NCI-H1436 (cell line): Measurements from ENCODE around the gene MAZ.
"Not testable (repeated sequence)": the region's sequence is repeated elsewhere in the genome, so short reads cannot be mapped to it uniquely, and the experiment has no call there.

ENCODE experiments used
- DNase-seq: peaks from one replicate; lab custom pipeline; 2025; lab: John Stamatoyannopoulos, UW

Gene MAZ

GRCh38 chr16:29825145-29826044 is 19.1 kb downstream of the MAZ start:
- DNase-seq = no peak

GRCh38 chr16:29826342-29826695 is 20.0 kb downstream of the MAZ start:
- DNase-seq = no peak

DNA sequence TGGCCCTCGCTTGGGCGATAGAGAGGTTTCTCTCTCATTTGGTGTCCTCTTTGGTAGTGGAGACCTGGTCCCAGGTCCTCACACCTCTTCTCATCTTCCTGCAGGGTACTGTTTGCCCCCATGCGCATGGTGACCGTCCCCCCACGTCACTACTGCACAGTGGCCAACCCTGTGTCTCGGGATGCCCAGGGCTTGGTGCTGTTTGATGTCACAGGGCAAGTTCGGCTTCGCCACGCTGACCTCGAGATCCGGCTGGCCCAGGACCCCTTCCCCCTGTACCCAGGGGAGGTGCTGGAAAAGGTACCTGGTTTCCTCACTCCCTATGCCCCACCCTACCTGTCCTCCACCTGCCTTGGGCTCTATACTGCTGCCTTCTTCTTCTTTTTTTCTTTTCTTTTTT is 24.4 kb downstream of the MAZ start:
- no peak for DNase-seq

GRCh38 chr16:29831490-29831889 is 25.2 kb downstream of the MAZ start:
- DNase-seq = no peak

DNA sequence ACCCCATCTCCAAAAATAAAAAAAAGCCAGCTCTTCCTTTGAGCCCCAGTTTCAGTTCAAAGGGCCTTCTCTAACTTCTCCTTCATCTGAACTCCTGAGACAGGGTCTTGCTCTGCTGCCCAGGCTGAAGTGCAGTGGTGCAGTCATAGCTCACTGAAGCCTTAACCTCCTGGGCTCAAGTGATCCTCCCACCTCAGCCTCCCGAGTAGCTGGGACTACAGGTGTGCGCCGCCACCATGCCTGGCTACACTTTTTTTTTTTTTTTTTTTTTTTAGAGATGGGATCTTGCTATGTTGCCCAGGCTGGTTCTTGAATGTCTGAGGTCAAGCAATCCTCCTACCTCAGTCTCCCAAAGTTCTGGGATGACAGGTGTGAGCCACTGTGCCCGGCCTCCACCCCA is 26.9 kb downstream of the MAZ start:
- not testable (repeated sequence) for DNase-seq

GRCh38 chr16:29834079-29834478 is 27.8 kb downstream of the MAZ start:
- DNase-seq = no peak

- DNase-seq = no peak
These were observed 29.6 kb downstream of the MAZ start for GRCh38 chr16:29835926-29836325.

GRCh38 chr16:29836623-29837022 is 30.3 kb downstream of the MAZ start:
- no peak for DNase-seq

GRCh38 chr16:29837841-29838240 is 31.5 kb downstream of the MAZ start:
- no peak for DNase-seq

DNA sequence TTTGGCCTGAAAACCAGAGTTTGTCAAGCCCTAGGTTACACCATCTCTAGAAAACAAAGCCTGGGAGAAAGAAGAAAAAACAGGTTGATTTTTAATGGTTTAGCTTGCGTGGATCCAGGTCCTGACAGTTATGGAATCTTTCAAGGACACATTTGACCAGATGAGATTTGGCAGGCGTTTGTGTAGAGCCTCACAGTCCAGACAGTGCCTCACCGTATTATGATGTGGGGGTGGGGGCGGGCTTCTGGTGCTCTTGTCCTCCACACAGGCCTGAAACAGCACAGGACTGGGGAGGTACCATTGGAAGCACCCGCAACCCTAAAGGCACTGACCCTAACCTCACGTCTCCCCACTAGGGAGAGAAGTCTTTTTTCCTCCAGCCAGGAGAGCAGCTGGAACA is 33.5 kb downstream of the MAZ start:
- DNase-seq = no peak

DNA sequence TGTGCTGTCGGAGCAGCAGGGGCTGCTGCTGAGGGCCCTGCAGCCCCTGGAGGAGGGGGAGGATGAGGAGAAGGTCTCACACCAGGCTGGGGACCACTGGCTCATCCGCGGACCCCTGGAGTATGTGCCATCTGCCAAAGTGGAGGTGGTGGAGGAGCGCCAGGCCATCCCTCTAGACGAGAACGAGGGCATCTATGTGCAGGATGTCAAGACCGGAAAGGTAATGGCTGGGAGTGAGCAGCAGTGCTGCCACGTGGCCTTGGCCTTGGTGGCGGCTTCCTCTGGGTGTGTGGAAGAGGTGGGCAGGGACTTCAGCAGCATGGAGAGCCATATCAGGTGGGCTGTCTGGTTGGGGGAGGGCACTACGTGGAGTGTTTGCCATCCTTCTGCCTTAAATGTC is 33.9 kb downstream of the MAZ start:
- DNase-seq = no peak

DNA sequence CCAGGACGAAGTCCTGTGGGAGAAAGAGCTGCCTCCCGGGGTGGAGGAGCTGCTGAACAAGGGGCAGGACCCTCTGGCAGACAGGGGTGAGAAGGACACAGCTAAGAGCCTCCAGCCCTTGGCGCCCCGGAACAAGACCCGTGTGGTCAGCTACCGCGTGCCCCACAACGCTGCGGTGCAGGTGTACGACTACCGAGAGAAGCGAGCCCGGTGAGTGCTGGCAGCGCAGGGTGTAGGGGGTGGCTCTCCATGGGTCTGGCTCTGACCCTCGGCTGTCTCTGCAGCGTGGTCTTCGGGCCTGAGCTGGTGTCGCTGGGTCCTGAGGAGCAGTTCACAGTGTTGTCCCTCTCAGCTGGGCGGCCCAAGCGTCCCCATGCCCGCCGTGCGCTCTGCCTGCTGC is 35.3 kb downstream of the MAZ start:
- DNase-seq = no peak

DNA sequence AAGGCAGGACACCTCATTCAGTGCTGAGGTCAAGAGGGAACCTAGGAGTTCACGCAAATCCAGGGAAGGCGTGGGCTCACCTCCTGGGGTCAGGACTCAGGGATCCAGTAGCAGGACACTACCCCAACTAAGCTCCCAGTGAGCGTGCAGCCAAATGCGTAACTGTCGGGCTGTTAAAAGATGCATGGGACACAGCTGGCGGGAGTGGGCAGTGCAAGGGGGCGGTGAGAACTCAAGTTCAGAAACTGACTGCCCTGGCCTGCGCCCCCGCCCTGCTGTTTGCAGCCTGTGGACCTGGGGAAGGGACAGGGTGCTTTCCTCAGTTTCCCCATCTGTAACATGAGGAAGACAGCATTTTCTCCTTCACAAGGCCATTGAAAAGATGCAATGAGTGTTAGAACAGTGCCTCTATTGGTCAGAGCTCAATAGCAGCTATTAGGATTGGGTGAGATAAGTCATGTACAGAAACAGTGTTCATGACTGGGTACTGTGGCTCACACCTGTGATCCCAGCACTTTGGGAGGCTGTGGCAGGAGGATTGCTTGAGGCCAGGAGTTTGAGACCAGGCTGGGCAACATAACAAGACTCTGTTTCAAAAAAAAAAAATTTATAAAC is 36.5 kb downstream of the MAZ start:
- no peak for DNase-seq

- no peak for DNase-seq
These were observed 37.6 kb downstream of the MAZ start for GRCh38 chr16:29843931-29844330.

DNA sequence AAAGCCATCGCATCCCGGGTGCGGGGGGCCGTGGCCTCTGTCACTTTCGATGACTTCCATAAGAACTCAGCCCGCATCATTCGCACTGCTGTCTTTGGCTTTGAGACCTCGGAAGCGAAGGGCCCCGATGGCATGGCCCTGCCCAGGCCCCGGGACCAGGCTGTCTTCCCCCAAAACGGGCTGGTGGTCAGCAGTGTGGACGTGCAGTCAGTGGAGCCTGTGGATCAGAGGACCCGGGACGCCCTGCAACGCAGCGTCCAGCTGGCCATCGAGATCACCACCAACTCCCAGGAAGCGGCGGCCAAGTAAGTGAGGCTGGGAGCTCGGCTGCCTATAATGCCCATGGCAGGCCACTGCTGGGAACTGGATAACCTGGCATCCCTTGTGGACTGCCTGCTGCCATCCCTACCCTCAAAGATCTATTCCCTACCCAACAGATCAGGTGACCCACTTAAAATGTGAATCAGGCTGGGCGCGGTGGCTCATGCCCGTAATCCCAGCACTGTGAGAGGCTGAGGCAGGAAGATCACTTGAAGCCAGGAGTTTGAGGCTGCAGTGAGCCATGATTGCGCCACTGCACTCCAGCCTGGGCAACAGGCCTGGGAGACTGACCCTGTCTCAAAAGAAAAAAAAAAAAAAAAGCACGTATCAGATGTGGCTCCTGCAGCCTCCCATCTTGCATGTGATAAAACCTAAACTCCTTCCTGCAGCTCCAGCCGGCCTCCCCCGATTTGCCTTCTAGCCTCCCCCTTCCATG is 38.4 kb downstream of the MAZ start:
- DNase-seq = no peak

- DNase-seq = no peak
These were observed 39.3 kb downstream of the MAZ start for GRCh38 chr16:29845656-29846055.

- DNase-seq = peak; percentile 57
These were observed 42.3 kb downstream of the MAZ start for GRCh38 chr16:29848420-29849297.

DNA sequence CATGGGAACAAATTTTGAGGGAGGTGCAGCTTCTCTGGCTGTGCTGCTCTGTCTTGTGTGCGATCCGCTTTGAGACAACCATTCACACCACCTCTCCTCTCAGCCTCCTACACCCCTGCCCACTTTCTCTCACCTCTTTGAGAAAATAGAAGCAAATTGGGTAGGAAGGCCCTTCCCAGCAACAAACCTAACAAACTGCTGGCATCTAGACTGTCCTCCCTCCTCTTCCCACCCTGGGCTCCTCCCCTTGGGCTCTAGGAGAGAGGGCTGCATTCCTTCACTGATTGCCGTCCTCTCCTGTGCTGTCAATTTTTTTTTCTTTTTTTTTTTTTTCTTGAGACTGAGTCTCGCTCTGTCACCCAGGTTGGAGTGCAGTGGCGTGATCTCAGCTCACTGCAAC is 43.2 kb downstream of the MAZ start:
- no peak for DNase-seq

- DNase-seq = no peak
These were observed 44.7 kb downstream of the MAZ start for GRCh38 chr16:29850998-29851397.

DNA sequence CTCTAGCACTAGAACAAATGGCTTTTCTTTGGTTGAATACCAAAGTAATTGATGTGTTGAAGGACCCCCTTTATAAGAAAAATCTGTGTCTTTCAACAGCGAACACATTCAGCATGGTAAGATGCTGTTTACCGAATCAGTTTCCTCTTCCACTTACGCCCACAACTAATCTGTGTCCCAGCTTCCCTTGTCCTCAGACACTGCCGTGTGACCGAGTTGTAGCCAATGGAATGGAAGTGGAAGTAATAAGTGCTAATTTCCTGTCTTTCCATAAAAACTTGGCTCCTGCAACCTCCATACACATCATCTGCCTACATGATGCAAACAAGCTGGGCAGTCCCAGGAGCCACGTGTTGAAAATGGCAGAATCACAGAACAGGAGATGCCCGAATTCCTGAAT is 46.3 kb downstream of the MAZ start:
- DNase-seq = no peak

GRCh38 chr16:29854520-29855100 is 48.3 kb downstream of the MAZ start:
- no peak for DNase-seq
